Calu3 (cell line): ENCODE data around the gene RPL11. TPM values are rescaled to one million over a fixed set of nuclear protein-coding genes. Genes with fewer than 3 reads are reported as not detected.
"Not testable (repeated sequence)": the region's sequence is repeated elsewhere in the genome, so short reads cannot be mapped to it uniquely, and the experiment has no call there.

Experiments used
- BruUV-seq: library from RNA; stranded (reverse); fragments of 400-500 nt; replicated peaks from 2 replicates; lab custom pipeline; 2021; lab: Mats Ljungman, UMichigan
- CTCF ChIA-PET: fragments of 300-600 bp; sonication (Branson Sonifier 250); formaldehyde crosslinking; loops from one replicate; lab custom pipeline; 2022; ENCODE audit warnings: antibody characterized with exemption; lab: Charles Lee
- DNase-seq: peaks from one replicate; pipeline ENCODE4 v3.0.0; 2022
- H3K27ac Mint-ChIP-seq: one replicate; pipeline ENCODE4 v1.8.0; 2022; ENCODE audit warnings: mixed read lengths; ENCODE audit not compliant: unreplicated experiment
- H3K27me3 Mint-ChIP-seq: one replicate; pipeline ENCODE4 v1.8.0; 2022; ENCODE audit warnings: mixed read lengths; ENCODE audit not compliant: unreplicated experiment
- H3K36me3 Mint-ChIP-seq: one replicate; pipeline ENCODE4 v1.8.0; 2022; ENCODE audit warnings: mild to moderate bottlenecking, moderate library complexity, mixed read lengths; ENCODE audit not compliant: insufficient read depth, unreplicated experiment
- H3K4me1 Mint-ChIP-seq: one replicate; pipeline ENCODE4 v1.8.0; 2022; ENCODE audit warnings: mild to moderate bottlenecking, low read depth, mixed read lengths; ENCODE audit not compliant: unreplicated experiment
- H3K4me3 Mint-ChIP-seq: one replicate; pipeline ENCODE4 v1.8.0; 2022; ENCODE audit warnings: mild to moderate bottlenecking, low read depth, moderate library complexity, mixed read lengths; ENCODE audit not compliant: unreplicated experiment
- H3K9me3 Mint-ChIP-seq: one replicate; pipeline ENCODE4 v1.8.0; 2022; ENCODE audit warnings: low read depth, mixed read lengths; ENCODE audit not compliant: unreplicated experiment
- intact Hi-C: fragments of 100-400 bp; cut with micrococcal nuclease; formaldehyde crosslinking; loops from one replicate; pipeline ENCODE4 v1.10.0; 2022; ENCODE audit not compliant: unreplicated experiment
- total RNA-seq: library from RNA; stranded (reverse); gene quantifications from 2 replicates; pipeline ENCODE4 v1.2.3, GENCODE V29; 2022
- TF ChIP-seq, protein P1 (sequence below): fragments of 200-600 bp; IDR thresholded peaks from one replicate; pipeline ENCODE4 v1.8.0; 2022; ENCODE audit warnings: antibody characterized with exemption; ENCODE audit not compliant: unreplicated experiment

RPL11 gene
- total RNA-seq, 1 experiment from 2014 or later = 622 TPM

DNA sequence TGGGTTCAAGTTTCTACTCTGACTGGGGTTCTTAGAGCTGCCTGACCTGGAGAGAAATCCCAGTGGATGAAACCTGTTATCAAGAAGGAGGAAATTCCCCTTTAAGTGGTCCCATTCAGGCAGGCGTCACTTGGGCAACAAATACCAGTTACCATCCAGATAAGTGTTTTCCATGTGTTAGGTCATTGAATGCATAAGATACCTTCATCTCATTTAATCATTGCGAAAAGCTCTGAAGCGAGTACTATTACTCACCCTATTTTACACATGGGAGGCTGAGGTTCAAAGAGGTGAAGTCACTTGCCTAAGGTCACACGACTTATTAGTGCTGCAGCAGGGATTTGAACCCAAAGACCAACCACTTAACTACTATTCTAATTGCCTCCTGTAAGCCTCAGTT lies 45.5 kb upstream of the RPL11 start:
- Mint-ChIP-seq H3K27ac (no peak overlapping the region), H3K27me3 (peaks cover 32% of the 10 kb centered on the region), H3K36me3 (no peaks in the 10 kb centered on the region), H3K4me3 (no peak overlapping the region), H3K9me3 (no peaks in the 10 kb centered on the region), H3K4me1 (no peaks in the 10 kb centered on the region)
- no TSS peak for BruUV-seq
- no peak for DNase-seq
- CTCF ChIA-PET = no interaction called here
- TF ChIP-seq, protein P1, sequence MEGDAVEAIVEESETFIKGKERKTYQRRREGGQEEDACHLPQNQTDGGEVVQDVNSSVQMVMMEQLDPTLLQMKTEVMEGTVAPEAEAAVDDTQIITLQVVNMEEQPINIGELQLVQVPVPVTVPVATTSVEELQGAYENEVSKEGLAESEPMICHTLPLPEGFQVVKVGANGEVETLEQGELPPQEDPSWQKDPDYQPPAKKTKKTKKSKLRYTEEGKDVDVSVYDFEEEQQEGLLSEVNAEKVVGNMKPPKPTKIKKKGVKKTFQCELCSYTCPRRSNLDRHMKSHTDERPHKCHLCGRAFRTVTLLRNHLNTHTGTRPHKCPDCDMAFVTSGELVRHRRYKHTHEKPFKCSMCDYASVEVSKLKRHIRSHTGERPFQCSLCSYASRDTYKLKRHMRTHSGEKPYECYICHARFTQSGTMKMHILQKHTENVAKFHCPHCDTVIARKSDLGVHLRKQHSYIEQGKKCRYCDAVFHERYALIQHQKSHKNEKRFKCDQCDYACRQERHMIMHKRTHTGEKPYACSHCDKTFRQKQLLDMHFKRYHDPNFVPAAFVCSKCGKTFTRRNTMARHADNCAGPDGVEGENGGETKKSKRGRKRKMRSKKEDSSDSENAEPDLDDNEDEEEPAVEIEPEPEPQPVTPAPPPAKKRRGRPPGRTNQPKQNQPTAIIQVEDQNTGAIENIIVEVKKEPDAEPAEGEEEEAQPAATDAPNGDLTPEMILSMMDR = no peak
- intact Hi-C loops = no loop called here

DNA sequence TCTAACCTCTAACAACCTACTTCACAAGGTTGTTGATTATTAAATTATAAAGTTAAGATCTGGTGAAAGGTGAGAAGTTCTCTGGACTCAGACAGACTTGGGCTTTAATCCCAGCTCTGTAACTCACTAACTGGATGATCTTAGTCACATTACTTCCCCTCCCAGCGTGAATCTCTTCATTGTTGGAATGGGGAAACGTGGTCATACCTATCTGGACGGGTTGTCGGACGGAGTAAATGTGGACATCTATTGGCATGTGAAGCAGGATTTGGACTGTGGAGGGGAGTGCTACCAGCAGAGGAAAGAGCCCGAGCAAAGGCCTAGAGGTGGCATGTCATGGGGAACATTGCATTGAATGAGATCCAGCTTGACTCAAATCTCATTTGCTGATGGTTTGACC lies 45.1 kb upstream of the RPL11 start:
- intact Hi-C loops = no loop called here

DNA sequence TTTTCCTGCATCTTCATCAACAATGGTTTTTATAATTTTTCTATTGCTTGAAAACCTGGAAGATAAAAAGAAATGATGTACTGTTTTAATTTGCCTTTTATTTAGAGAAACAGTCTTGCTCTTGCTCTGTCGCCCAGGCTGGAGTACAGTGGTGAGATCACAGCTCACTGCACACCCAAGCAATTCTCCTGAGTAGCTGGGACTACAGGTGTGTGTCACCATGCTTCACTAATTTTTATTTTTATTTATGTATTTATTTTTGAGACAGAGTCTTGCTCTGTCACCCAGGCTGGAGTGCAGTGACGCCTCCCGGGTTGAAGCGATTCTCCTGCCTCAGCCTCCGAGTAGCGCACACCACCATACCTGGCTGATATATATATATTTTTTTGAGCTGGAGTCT lies 43.0 kb upstream of the RPL11 start:
- Mint-ChIP-seq H3K9me3 (no peaks in the 10 kb centered on the region), H3K27me3 (peaks cover 37% of the 10 kb centered on the region), H3K4me3 (no peak overlapping the region), H3K4me1 (no peaks in the 10 kb centered on the region), H3K36me3 (no peaks in the 10 kb centered on the region), H3K27ac (no peak overlapping the region)
- no peak for DNase-seq
- CTCF ChIA-PET = no interaction called here
- intact Hi-C loops = no loop called here
- BruUV-seq = no TSS peak
- TF ChIP-seq, protein P1 = no peak

More for the DNA sequence above, 45.1 kb upstream of the RPL11 start:
- CTCF ChIA-PET = no interaction called here
- Mint-ChIP-seq H3K4me1 (no peaks in the 10 kb centered on the region), H3K9me3 (no peaks in the 10 kb centered on the region), H3K27me3 (peaks cover 36% of the 10 kb centered on the region), H3K27ac (no peak overlapping the region), H3K36me3 (no peaks in the 10 kb centered on the region), H3K4me3 (no peak overlapping the region)
- DNase-seq = no peak
- no TSS peak for BruUV-seq
- TF ChIP-seq, protein P1 = no peak

DNA sequence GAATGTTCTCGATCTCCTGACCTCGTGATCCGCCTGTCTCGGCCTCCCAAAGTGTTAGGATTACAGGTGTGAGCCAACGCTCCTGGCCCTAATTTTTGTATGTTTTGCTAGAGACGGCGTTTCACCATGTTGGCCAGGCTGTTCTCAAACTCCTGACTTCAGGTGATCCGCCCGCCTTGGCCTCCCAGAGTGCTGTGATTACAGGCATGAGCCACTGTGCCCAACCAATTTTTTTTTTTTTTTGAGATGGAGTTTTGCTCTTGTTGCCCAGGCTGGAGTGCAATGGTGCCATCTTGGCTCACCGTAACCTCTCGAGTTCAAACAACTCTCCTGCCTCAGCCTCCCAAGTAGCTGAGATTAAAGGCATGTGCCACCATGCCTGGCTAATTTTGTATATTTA lies 42.4 kb upstream of the RPL11 start:
- H3K9me3 Mint-ChIP-seq, DNase-seq, BruUV-seq, H3K36me3 Mint-ChIP-seq, H3K4me3 Mint-ChIP-seq, intact Hi-C loops, H3K27ac Mint-ChIP-seq, H3K4me1 Mint-ChIP-seq: not testable (repeated sequence)
- peaks cover 35% of the 10 kb centered on the region for H3K27me3 Mint-ChIP-seq
- CTCF ChIA-PET = interaction anchor here (0.7 kb wide), 2 partner anchors 14 to 29 kb away, joined by 6 to 7 read pairs; no protein-coding TSS in a partner anchor

DNA sequence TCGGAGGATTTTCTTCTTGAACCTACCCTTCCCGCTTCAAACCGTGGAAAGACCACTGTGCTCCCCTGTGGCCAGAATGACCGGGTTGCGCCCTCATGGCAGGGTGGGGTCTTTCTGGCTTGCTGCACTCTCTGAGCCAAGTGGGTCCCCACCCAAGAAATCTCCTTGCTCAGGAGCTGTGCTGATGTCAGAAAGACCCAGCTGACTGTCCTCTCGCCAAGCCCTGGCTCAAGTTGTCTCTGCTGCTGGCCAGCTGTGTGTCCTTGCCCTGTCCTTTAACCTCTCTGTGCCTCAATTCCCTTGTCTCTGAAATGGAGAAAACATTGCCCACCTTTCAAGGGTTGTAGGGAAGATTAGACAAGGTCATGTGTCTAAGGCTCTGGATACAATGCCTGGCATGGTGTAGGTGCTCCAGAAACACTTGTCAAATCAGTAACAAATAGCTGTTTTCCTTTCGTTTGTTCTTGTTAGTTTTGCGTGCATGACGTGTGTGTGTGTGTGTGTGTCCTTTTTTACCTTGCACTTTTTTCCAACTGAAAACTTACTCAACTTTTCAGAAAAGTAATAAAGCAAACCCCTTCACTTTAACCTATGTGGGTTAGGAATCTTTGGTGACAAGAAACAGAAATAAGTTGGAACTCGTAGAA lies 41.1 kb upstream of the RPL11 start:
- intact Hi-C loops = no loop called here
- no TSS peak for BruUV-seq
- no peak for DNase-seq
- Mint-ChIP-seq H3K4me3 (no peak overlapping the region), H3K36me3 (no peaks in the 10 kb centered on the region), H3K4me1 (no peaks in the 10 kb centered on the region), H3K27me3 (peaks cover 22% of the 10 kb centered on the region), H3K9me3 (no peaks in the 10 kb centered on the region), H3K27ac (no peak overlapping the region)
- TF ChIP-seq, protein P1 = no peak
- CTCF ChIA-PET = interaction anchor here (0.6 kb wide), 1 partner anchor 13 kb away, joined by 3 read pairs; no protein-coding TSS in a partner anchor
